ENCODE measurements around the gene FAF2.

Gene FAF2

GRCh38 chr5:176414704-176415103, 33.5 kb upstream of the FAF2 start:
- H3K9me3 Mint-ChIP-seq: no peaks in the 10 kb centered on the region
- H3K4me3 Mint-ChIP-seq: peak overlapping the region; percentile 73
- H3K27ac Mint-ChIP-seq: peak overlapping the region; percentile 84
- ATAC-seq (no peak), DNase-seq (ENCODE audit: low spot score in 2 of 2) (no peak)
- H3K36me3 Mint-ChIP-seq: peaks cover 21% of the 10 kb centered on the region
- H3K4me1 Mint-ChIP-seq: peaks cover 55% of the 10 kb centered on the region

GRCh38 chr5:176415240-176415951, 32.8 kb upstream of the FAF2 start:
- Mint-ChIP-seq H3K9me3 (no peaks in the 10 kb centered on the region), H3K36me3 (peaks cover 14% of the 10 kb centered on the region), H3K27ac (peak overlapping the region; percentile 84), H3K4me3 (peak overlapping the region; percentile 73), H3K4me1 (peaks cover 55% of the 10 kb centered on the region)
- DNase-seq (ENCODE audit: low spot score in 2 of 2) (peak in 1 of 2 donors; percentile 64), ATAC-seq (no peak)

- H3K27ac Mint-ChIP-seq: peak within 1 kb of the TSS; percentile 84
Measured at GRCh38 chr5:176415952-176416924, 31.9 kb upstream of the FAF2 start, which contains the start of gene CLTB. TSS of gene CLTB (minus strand) at chr5:176416539. CDS start at chr5:176416363, 176 bp downstream.

GRCh38 chr5:176416965-176417364, 31.2 kb upstream of the FAF2 start:
- no peak for ATAC-seq
- peak overlapping the region; percentile 15 for H3K27ac Mint-ChIP-seq

More at GRCh38 chr5:176415952-176416924, 31.9 kb upstream of the FAF2 start, which contains the start of gene CLTB:
- peaks cover 7% of the 10 kb centered on the region for H3K36me3 Mint-ChIP-seq
- H3K4me1 Mint-ChIP-seq: peaks cover 47% of the 10 kb centered on the region
- ATAC-seq: peak; percentile 96
- H3K4me3 Mint-ChIP-seq: peak within 1 kb of the TSS; percentile 73
- no peaks in the 10 kb centered on the region for H3K9me3 Mint-ChIP-seq
- DNase-seq (ENCODE audit: low spot score in 2 of 2): peak; percentile 74 to 85

GRCh38 chr5:176418251-176418650, 29.9 kb upstream of the FAF2 start:
- ATAC-seq (no peak), DNase-seq (ENCODE audit: low spot score in 2 of 2) (no peak)
- no peaks in the 10 kb centered on the region for H3K36me3 Mint-ChIP-seq
- H3K9me3 Mint-ChIP-seq: no peaks in the 10 kb centered on the region
- H3K4me1 Mint-ChIP-seq: peaks cover 28% of the 10 kb centered on the region
- no peak overlapping the region for H3K4me3 Mint-ChIP-seq
- no peak overlapping the region for H3K27ac Mint-ChIP-seq

More at GRCh38 chr5:176416965-176417364, 31.2 kb upstream of the FAF2 start:
- no peak for DNase-seq (ENCODE audit: low spot score in 2 of 2)
- H3K36me3 Mint-ChIP-seq: peaks cover 2% of the 10 kb centered on the region
- peak overlapping the region; percentile 73 for H3K4me3 Mint-ChIP-seq
- peaks cover 39% of the 10 kb centered on the region for H3K4me1 Mint-ChIP-seq
- no peaks in the 10 kb centered on the region for H3K9me3 Mint-ChIP-seq

GRCh38 chr5:176420086-176420485, 28.1 kb upstream of the FAF2 start:
- Mint-ChIP-seq H3K9me3 (no peaks in the 10 kb centered on the region), H3K27ac (no peak overlapping the region), H3K36me3 (no peaks in the 10 kb centered on the region), H3K4me1 (peaks cover 15% of the 10 kb centered on the region), H3K4me3 (no peak overlapping the region)
- DNase-seq (ENCODE audit: low spot score in 2 of 2) (no peak), ATAC-seq (no peak)

GRCh38 chr5:176420972-176421544, 27.1 kb upstream of the FAF2 start:
- Mint-ChIP-seq H3K4me1 (peaks cover 8% of the 10 kb centered on the region), H3K36me3 (no peaks in the 10 kb centered on the region), H3K27ac (no peak overlapping the region), H3K9me3 (no peaks in the 10 kb centered on the region), H3K4me3 (no peak overlapping the region)
- ATAC-seq: no peak
- no peak for DNase-seq (ENCODE audit: low spot score in 2 of 2)

- Mint-ChIP-seq H3K9me3 (no peaks in the 10 kb centered on the region), H3K4me1 (no peaks in the 10 kb centered on the region), H3K36me3 (no peaks in the 10 kb centered on the region), H3K4me3 (no peak overlapping the region), H3K27ac (no peak overlapping the region)
- ATAC-seq: no peak
- DNase-seq (ENCODE audit: low spot score in 2 of 2): no peak
Measured at GRCh38 chr5:176424181-176424580, 24.0 kb upstream of the FAF2 start.

- peaks cover 3% of the 10 kb centered on the region for H3K4me1 Mint-ChIP-seq
- no peaks in the 10 kb centered on the region for H3K9me3 Mint-ChIP-seq
- DNase-seq (ENCODE audit: low spot score in 2 of 2) (no peak), ATAC-seq (no peak)
- H3K4me3 Mint-ChIP-seq: no peak overlapping the region
- no peaks in the 10 kb centered on the region for H3K36me3 Mint-ChIP-seq
- H3K27ac Mint-ChIP-seq: no peak overlapping the region
Measured at GRCh38 chr5:176425138-176425537, 23.0 kb upstream of the FAF2 start.

- ATAC-seq: no peak
Measured at GRCh38 chr5:176425791-176426190, 22.4 kb upstream of the FAF2 start.

GRCh38 chr5:176426876-176427275, 21.3 kb upstream of the FAF2 start:
- H3K36me3 Mint-ChIP-seq: no peaks in the 10 kb centered on the region
- H3K27ac Mint-ChIP-seq: no peak overlapping the region
- DNase-seq (ENCODE audit: low spot score in 2 of 2) (no peak), ATAC-seq (no peak)
- H3K4me3 Mint-ChIP-seq: no peak overlapping the region
- no peaks in the 10 kb centered on the region for H3K9me3 Mint-ChIP-seq
- peaks cover 9% of the 10 kb centered on the region for H3K4me1 Mint-ChIP-seq

More at GRCh38 chr5:176425791-176426190, 22.4 kb upstream of the FAF2 start:
- peaks cover 9% of the 10 kb centered on the region for H3K4me1 Mint-ChIP-seq
- H3K4me3 Mint-ChIP-seq: no peak overlapping the region
- no peaks in the 10 kb centered on the region for H3K9me3 Mint-ChIP-seq
- H3K36me3 Mint-ChIP-seq: no peaks in the 10 kb centered on the region
- DNase-seq (ENCODE audit: low spot score in 2 of 2): no peak
- no peak overlapping the region for H3K27ac Mint-ChIP-seq

- DNase-seq (ENCODE audit: low spot score in 2 of 2): no peak
- H3K4me1 Mint-ChIP-seq: peaks cover 9% of the 10 kb centered on the region
- no peak overlapping the region for H3K27ac Mint-ChIP-seq
- no peak for ATAC-seq
- H3K36me3 Mint-ChIP-seq: no peaks in the 10 kb centered on the region
- H3K9me3 Mint-ChIP-seq: no peaks in the 10 kb centered on the region
- H3K4me3 Mint-ChIP-seq: no peak overlapping the region
Measured at GRCh38 chr5:176427971-176428370, 20.2 kb upstream of the FAF2 start.

- H3K36me3 Mint-ChIP-seq: no peaks in the 10 kb centered on the region
- no peak for ATAC-seq
- no peak for DNase-seq (ENCODE audit: low spot score in 2 of 2)
- H3K4me1 Mint-ChIP-seq: peaks cover 9% of the 10 kb centered on the region
- no peak overlapping the region for H3K4me3 Mint-ChIP-seq
- peak overlapping the region; percentile 4 for H3K27ac Mint-ChIP-seq
- no peaks in the 10 kb centered on the region for H3K9me3 Mint-ChIP-seq
Measured at GRCh38 chr5:176429972-176430371, 18.2 kb upstream of the FAF2 start.

GRCh38 chr5:176432707-176433106, 15.5 kb upstream of the FAF2 start:
- Mint-ChIP-seq H3K27ac (no peak overlapping the region), H3K36me3 (no peaks in the 10 kb centered on the region), H3K4me3 (no peak overlapping the region), H3K4me1 (peaks cover 20% of the 10 kb centered on the region), H3K9me3 (no peaks in the 10 kb centered on the region)
- ATAC-seq: no peak
- no peak for DNase-seq (ENCODE audit: low spot score in 2 of 2)

GRCh38 chr5:176436656-176437055, 11.5 kb upstream of the FAF2 start:
- no peaks in the 10 kb centered on the region for H3K9me3 Mint-ChIP-seq
- no peak overlapping the region for H3K27ac Mint-ChIP-seq
- DNase-seq (ENCODE audit: low spot score in 2 of 2): no peak
- no peaks in the 10 kb centered on the region for H3K36me3 Mint-ChIP-seq
- peak; percentile 51 for ATAC-seq
- peaks cover 11% of the 10 kb centered on the region for H3K4me1 Mint-ChIP-seq
- H3K4me3 Mint-ChIP-seq: peak overlapping the region; percentile 37

Data from stimulated activated effector memory CD8-positive, alpha-beta T cell treated with anti-CD3 and anti-CD28 coated beads, Interleukin-12 subunit alpha, Interleukin-12 subunit beta, amount 100 ng/mL, for 72 hours (primary cell).